GM21576 (cell line): ENCODE results near the gene SMPX.

Experiments
- ATAC-seq: cut with Tn5 transposase; IDR thresholded peaks from one replicate; pipeline ENCODE4 v1.9.1; 2021; ENCODE audit warnings: mild to moderate bottlenecking, moderate library complexity; ENCODE audit not compliant: unreplicated experiment

Gene SMPX

GRCh38 chrX:21658746-21659145, 99.2 kb downstream of the SMPX start:
- ATAC-seq: no peak

- ATAC-seq: no peak
These were observed 99.7 kb downstream of the SMPX start, which contains the start of gene KLHL34 for GRCh38 chrX:21658152-21658737. KLHL34 (minus strand) TSS chrX:21658330; CDS start chrX:21657788, 542 bp downstream.

GRCh38 chrX:21657318-21658151, 100.4 kb downstream of the SMPX start:
- ATAC-seq: no peak

GRCh38 chrX:21656587-21657317, 101.2 kb downstream of the SMPX start:
- ATAC-seq: no peak
